ENCODE measurements around the gene MUC6.

Gene MUC6

DNA sequence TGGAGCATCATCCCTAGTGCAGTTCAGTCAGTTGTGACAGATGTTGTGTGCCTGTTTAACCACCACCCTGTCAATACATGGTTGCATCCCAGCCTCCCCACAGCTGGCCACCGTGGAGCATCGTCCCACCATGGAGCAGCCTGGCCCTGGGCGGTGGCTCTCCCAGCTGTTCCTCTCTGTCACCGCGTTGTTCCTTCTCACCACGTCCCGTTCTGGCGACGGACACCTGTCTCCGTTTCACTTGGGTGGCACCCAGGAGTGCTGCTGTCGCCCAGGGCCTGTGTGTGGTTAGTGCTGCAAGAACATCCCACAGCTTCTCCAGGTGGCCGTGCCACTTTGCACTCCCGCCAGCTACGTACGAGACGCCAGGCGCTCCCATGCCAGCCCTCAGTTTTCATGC lies 26.5 kb downstream of the MUC6 start:
- no peak overlapping the region for H3K4me3 ChIP-seq (ENCODE audit: low read length)
- TF ChIP-seq, protein P1, sequence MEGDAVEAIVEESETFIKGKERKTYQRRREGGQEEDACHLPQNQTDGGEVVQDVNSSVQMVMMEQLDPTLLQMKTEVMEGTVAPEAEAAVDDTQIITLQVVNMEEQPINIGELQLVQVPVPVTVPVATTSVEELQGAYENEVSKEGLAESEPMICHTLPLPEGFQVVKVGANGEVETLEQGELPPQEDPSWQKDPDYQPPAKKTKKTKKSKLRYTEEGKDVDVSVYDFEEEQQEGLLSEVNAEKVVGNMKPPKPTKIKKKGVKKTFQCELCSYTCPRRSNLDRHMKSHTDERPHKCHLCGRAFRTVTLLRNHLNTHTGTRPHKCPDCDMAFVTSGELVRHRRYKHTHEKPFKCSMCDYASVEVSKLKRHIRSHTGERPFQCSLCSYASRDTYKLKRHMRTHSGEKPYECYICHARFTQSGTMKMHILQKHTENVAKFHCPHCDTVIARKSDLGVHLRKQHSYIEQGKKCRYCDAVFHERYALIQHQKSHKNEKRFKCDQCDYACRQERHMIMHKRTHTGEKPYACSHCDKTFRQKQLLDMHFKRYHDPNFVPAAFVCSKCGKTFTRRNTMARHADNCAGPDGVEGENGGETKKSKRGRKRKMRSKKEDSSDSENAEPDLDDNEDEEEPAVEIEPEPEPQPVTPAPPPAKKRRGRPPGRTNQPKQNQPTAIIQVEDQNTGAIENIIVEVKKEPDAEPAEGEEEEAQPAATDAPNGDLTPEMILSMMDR (conservative IDR thresholded peaks at IDR 0.05; ENCODE audit: low read length) = no peak
- DNase-seq (ENCODE audit: low read depth) = no peak

DNA sequence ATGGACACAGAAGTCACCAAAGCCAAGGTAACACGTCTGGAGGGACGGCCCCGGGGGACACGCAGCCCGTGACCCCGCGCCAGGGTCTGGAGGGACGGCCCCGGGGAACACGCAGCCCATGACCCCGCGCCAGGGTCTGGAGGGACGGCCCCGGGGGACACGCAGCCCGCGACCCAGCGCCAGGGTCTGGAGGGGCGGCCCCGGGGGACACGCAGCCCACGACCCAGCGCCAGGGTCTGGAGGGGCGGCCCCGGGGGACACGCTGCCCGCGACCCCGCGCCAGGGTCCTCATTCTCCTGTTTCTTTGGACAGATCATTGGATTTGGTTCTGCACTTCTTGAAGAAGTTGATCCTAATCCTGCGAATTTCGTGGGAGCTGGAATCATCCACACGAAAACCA lies 27.1 kb downstream of the MUC6 start:
- no peak for DNase-seq (ENCODE audit: low read depth)
- TF ChIP-seq, protein P1 (conservative IDR thresholded peaks at IDR 0.05; ENCODE audit: low read length) = no peak
- H3K4me3 ChIP-seq (ENCODE audit: low read length) = no peak overlapping the region

DNA sequence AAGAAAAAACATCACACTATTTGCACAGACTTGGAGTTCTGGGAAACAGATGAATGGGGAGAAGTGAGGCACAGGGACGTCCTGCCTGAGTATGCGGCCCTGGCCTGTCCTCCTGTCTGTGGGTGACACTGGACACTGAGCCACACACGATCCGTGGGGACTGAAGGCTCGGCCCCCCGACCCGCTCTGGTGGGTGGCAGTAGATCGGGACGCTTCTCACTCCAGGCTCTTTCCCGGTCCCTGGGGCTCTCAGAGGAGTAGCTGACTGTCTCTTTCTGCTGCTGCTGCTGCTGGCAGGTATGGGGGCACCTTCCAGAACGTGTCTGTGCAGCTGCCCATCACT lies 27.7 kb downstream of the MUC6 start:
- no peak for DNase-seq (ENCODE audit: low read depth)
- no peak overlapping the region for H3K4me3 ChIP-seq (ENCODE audit: low read length)
- TF ChIP-seq, protein P1 (conservative IDR thresholded peaks at IDR 0.05; ENCODE audit: low read length) = no peak

DNA sequence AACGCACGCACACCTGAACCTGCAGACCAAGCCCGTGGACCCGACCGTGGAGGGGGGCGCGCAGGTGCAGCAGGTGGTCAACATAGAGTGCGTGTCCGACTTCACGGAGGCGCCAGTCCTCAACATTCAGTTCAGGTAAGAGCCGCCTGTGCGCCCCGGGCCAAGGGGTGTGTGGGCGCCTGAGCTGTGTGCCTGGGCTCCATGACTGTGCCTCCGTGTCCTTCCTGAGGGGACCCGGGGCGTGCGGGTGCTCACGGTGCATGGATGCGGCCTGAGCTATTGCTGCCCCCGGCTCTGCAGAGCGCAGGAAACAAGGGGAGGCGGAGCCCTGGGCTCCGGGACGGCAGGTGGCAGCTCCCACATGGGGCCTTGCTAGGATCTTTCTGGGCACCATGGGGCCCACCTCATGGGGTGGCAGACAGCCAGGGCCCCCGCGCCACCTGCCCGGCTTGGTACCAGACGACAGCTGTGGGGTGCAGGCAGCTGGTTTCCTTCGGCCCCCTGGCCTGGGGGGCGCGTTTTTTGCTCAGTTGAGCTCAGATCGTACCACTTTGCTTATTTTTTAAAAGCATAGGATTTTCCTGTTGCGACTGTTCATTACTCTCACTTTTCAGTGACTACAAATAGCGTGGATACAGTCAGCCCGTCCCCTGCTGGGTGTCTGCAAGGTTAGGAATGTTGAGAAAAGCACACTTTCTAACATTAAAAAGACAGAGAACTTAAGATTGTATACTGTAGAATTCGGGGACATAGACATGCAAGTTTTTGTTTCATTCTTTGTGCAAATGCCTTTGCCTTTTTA lies 28.3 kb downstream of the MUC6 start:
- no peak for DNase-seq (ENCODE audit: low read depth)
- TF ChIP-seq, protein P1 (conservative IDR thresholded peaks at IDR 0.05; ENCODE audit: low read length) = no peak

DNA sequence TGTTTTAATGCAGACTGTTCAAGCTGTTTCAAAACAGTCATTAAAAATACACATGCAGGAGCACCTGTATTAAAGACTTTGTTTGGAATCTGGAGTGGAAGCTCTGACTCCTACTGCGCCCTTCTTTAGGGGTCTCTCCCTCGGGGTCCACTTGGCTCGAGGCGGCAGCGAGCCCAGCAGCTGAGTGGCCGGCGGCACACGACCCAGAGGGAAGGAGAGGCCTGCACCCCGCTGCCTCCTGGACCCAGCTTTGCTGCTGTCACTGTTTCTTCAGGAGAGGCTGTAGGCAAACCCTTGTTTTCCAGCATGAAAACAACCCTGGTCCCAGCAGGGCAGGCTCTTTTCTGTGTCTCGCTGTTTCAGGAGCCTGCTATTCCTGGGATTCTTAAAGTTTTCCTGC lies 29.2 kb downstream of the MUC6 start:
- DNase-seq (ENCODE audit: low read depth) = no peak
- TF ChIP-seq, protein P1 (conservative IDR thresholded peaks at IDR 0.05; ENCODE audit: low read length) = no peak

More for the DNA sequence above, 28.3 kb downstream of the MUC6 start:
- no peak overlapping the region for H3K4me3 ChIP-seq (ENCODE audit: low read length)

DNA sequence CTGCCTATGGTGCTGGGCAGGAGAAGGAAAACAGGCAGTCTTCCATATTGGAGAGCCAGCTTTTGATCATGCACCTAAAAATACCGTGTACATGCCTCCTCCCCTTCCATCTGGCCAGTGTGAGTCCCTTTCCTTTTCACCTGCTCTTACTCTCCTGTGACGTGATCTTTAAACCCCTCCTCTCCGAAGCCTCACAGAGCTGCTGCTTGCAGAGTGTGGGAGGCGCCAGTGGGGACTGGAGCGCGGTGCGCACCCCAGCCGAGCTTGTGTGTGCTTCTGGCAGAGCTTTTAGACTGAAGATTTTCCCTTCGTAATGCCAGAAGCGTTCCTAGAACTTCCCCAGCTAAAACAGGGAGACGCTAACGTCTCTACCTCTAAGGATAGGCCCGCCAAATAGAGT lies 29.8 kb downstream of the MUC6 start:
- H3K4me3 ChIP-seq (ENCODE audit: low read length) = no peak overlapping the region
- DNase-seq (ENCODE audit: low read depth) = no peak
- TF ChIP-seq, protein P1 (conservative IDR thresholded peaks at IDR 0.05; ENCODE audit: low read length) = no peak

More for the DNA sequence above, 29.2 kb downstream of the MUC6 start:
- no peak overlapping the region for H3K4me3 ChIP-seq (ENCODE audit: low read length)

DNA sequence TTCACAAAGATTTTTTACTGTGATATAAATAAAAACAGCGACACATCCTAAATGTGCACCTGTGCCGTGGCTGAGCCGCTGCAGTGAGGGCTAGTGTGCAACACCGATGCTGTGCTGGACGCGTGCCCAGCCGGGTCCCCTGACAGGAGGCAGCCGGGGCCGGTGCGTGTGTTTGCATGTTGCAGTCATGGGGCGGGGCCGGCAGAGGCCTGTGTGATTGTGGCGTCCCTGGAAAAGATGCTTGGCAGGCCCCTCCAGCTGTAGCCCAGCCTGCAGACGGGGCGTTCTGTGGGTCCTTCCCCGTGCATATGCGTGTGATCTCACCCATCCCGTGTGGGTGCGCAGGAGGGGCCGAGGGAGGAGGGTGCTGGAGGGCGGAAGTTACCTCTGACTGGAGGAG lies 30.6 kb downstream of the MUC6 start:
- TF ChIP-seq, protein P1 (conservative IDR thresholded peaks at IDR 0.05; ENCODE audit: low read length) = no peak
- no peak overlapping the region for H3K4me3 ChIP-seq (ENCODE audit: low read length)
- DNase-seq (ENCODE audit: low read depth) = no peak

All from AG10803 (cell line).